MV-4-11 (cell line): Measurements from ENCODE around the gene CCSER1.
"Not testable (repeated sequence)": the region's sequence is repeated elsewhere in the genome, so short reads cannot be mapped to it uniquely, and the experiment has no call there.

Source experiments
- DNase-seq: peaks from one replicate; lab custom pipeline; 2025; lab: John Stamatoyannopoulos, UW

The CCSER1 gene

GRCh38 chr4:91170768-91171167, 1043.6 kb downstream of the CCSER1 start:
- no peak for DNase-seq

DNA sequence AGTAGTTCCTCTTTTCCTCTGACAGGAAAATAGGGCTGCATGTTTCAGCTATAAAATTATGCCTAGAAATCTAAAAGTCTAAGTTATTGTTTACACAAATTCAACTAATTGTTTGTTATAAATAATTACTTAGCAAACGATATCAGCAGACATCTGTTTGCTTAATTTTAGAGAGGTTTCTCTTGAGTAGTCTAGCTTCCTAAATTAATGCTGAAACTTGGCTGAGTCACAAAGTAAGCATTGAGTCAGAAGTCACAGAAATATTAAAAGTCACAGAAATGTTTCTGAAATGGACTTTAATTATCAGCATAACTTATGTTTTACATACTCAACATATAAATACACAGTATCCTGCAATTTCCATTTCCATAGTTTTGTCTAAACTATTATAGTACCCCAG, 1044.0 kb downstream of the CCSER1 start:
- DNase-seq = no peak

DNA sequence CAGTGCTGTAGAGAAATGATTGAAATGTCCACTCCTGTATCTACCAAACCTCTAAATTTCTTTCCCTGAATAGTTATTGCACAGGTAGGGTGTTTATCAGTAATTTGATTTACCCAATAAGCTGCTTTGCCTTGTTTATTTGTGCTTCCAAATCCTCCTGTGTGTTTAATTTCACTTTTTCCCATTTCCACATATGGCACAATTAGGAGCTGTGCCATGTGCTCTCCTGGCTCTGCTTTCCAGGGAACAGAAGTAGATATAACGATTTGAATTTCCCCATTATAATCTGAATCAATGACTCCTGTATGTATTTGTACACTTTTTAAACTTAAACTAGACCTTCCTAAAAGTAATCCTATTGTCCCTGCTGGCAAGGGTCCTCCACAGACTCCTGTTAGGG, 1057.9 kb downstream of the CCSER1 start:
- DNase-seq = not testable (repeated sequence)

DNA sequence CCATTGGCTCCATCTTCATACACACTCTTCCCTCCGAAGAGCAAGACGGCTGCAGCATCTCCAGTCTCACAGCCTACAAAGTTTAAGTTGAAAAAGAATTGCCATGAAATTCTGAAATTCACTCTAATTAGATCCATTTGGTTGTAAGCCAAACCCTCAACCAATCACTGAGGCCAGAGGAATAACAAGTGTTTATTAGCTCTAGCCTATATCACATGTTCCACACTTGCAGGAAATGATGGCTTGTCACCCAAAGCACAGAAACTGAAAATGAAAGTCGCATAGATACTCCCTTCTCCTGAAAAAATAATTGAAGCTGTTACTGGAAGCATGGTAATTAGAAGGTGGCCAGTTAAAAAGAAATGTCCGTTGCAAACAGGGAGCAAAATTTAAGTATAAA, 1071.8 kb downstream of the CCSER1 start:
- DNase-seq = no peak

- DNase-seq = no peak
These were observed 1080.3 kb downstream of the CCSER1 start for GRCh38 chr4:91207535-91207934.

- DNase-seq = no peak
These were observed 1085.0 kb downstream of the CCSER1 start for GRCh38 chr4:91212211-91212610.

GRCh38 chr4:91217831-91218403, 1090.7 kb downstream of the CCSER1 start:
- DNase-seq = not testable (repeated sequence)

GRCh38 chr4:91220315-91220714, 1093.1 kb downstream of the CCSER1 start:
- DNase-seq = no peak

GRCh38 chr4:91222014-91222413, 1094.8 kb downstream of the CCSER1 start:
- no peak for DNase-seq

GRCh38 chr4:91226867-91227266, 1099.7 kb downstream of the CCSER1 start:
- no peak for DNase-seq

DNA sequence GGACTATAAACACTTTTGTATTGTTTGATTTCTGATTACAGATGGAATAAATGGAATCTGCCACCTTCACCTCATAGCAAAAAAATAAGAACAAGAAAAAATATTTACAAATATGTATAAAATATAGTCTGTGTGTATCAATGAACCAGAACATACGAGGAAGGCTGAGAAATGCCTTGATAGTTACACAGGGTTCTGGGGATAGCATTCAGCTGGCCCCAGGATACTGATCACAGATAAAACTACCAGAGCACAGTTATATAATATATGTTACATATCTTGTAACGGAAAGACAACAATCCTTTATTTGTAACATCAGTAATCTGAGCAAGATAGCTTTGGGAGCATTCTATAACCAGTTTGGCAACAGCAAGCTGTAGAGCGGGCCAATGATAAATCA, 1101.5 kb downstream of the CCSER1 start:
- DNase-seq = no peak

GRCh38 chr4:91233164-91233563, 1106.0 kb downstream of the CCSER1 start:
- DNase-seq = no peak

- DNase-seq = no peak
These were observed 1115.9 kb downstream of the CCSER1 start for GRCh38 chr4:91243132-91243531.

DNA sequence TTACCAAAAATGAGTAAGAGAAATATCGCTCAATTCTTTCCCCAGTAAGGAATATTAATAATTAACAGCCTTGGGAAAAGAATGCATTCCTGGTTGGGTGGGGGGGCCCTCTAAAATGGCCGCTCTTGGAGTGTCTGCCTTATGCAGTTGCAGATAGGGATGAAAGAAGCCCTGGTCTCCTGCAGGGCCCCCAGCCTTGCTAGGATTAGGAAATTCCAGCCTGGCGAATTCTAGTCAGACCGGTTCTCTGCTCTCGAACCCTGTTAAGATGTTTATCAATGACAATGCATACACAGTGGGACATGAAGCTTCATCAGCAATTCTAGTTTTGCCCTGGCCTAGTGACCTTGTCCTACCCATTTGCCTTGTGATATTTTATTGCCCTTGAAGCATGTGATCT, 1128.8 kb downstream of the CCSER1 start:
- DNase-seq = no peak

DNA sequence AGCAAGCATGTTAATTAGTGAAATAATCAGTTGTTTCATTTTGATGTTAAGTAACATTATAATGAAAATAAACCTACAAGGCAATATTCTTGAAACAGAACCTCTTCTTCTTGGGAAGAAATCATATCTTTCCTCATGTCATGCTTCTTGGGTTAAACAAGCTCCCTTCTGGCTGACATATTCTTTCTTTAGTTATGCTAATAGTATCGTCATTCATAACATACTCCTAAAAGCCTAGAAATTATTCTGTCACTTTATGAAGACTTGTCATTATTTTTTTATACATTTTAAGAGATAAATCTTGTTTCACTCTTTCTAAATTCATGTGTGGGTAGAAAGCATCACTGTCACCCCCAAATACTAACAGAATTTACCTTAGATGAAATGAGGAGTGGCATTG, 1129.6 kb downstream of the CCSER1 start:
- no peak for DNase-seq

DNA sequence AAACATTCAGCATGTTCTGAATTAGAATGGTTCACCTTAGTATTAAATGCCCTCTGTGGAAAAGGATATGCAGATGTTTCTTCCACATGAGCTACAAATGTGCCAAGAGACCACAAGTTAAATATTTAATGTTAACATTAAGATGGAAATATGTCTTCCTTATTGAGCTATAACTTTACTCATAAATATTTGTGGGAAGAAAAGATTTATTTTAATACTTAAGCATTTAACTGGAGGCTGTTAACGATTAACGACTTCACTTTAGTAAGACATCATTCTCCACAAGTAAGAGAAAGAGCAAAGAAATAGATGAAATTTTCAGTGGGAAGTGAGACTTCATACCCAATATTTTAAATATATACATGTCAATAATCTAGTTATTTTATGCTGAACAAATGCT, 1130.5 kb downstream of the CCSER1 start:
- no peak for DNase-seq

GRCh38 chr4:91258326-91258725, 1131.1 kb downstream of the CCSER1 start:
- DNase-seq = no peak

- DNase-seq = no peak
These were observed 1140.3 kb downstream of the CCSER1 start for GRCh38 chr4:91267543-91267942.

DNA sequence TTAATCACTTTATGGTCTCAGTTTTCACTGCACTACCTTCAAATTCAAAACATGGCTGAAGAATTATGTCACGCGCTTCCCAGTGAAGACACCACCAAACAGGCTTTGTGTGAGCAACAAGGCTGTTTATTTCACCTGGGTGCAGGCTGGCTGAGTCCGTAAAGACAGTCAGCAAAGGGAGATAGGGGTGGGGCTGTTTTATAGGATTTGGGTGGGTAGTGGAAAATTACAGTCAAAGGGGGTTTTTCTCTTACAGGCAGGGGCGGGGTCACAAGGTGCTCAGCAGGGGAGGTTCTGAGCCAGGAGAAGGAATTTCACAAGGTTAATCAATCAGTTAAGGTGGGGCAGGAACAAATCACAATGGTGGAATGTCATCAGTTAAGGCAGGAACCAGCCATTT, 1141.3 kb downstream of the CCSER1 start:
- not testable (repeated sequence) for DNase-seq

DNA sequence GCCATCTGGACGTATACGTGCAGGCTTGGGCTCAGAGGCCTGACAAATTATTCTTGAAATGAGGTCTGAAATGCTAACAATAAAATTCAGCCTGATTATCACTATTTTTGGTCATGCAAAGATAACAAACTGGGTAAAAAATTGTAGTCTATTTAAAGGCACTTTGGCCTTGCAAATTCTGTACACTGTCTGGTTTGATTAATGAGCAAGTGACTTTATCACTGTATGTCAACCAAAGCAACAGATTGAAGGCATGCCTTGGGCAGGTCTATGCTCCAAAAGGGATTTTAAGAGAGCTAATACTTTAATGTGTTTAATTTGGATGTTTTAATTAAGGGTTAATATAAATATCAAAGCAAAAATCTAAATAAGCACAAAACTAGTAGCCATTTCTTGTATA, 1141.7 kb downstream of the CCSER1 start:
- no peak for DNase-seq

GRCh38 chr4:91279899-91280298, 1152.7 kb downstream of the CCSER1 start:
- DNase-seq = no peak

GRCh38 chr4:91280551-91281290, 1153.5 kb downstream of the CCSER1 start:
- DNase-seq = no peak

DNA sequence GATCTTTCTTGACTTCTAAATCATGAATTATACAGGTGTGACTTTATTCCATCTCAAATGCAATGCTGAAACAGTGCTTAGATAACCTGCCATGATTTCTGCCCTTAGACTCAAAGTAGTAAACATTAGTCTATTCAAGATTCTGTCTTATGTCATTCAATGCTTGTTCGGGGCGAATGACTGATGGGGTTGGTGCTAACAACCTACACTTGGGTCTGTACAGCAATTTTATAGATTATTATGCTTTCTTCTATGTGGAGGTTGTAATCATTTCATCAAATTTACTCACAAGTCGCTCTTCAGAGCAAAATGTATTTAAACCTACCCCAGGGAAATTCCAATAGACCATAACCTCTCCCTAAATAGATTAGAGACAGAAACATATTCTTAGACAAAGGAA, 1155.0 kb downstream of the CCSER1 start:
- no peak for DNase-seq

DNA sequence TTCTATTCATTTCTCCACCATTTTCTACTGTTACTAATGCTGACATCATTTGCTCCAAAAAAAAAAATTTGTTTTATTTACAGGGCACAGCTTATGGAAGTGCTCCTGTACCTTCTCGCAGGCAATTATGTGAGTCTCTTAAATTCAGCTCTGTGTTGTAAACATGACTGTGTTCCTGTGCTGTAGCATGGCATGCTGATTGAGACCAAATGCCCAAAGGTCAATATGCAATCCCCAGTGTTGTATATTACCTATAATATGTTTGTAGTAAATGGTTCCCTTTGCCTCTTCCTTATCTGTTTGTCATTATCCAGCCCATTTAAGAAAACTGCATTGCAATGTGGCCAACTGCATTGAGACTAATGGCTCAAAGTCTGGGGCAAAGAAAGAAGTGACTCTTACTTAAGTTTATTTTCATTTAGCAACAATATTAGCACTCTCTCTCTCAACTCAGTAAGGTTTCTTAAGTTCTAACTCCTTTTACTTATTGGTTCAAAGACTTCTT, 1156.6 kb downstream of the CCSER1 start:
- no peak for DNase-seq
